Chondrocyte (in vitro differentiated cells): ENCODE results near the gene DUOX1. TPM values are rescaled to one million over a fixed set of nuclear protein-coding genes. Genes with fewer than 3 reads are reported as not detected.

Experiments
- DNase-seq: peaks from one replicate; pipeline ENCODE4 v3.0.0; 2021; ENCODE audit warnings: mixed read lengths, low spot score
- H3K27ac Mint-ChIP-seq: one replicate; pipeline ENCODE4 v1.8.0; 2021; ENCODE audit warnings: mild to moderate bottlenecking, moderate library complexity, mixed read lengths; ENCODE audit not compliant: unreplicated experiment
- H3K27me3 Mint-ChIP-seq: 2 replicates; pipeline ENCODE4 v1.8.0; 2021; ENCODE audit warnings: low read depth, mixed read lengths
- H3K36me3 Mint-ChIP-seq: 2 replicates; pipeline ENCODE4 v1.8.0; 2021; ENCODE audit warnings: low read depth, mixed read lengths
- H3K4me1 Mint-ChIP-seq: 2 replicates; pipeline ENCODE4 v1.8.0; 2021; ENCODE audit warnings: low read depth, mild to moderate bottlenecking, mixed read lengths
- H3K4me3 Mint-ChIP-seq: one replicate; pipeline ENCODE4 v1.8.0; 2021; ENCODE audit warnings: mild to moderate bottlenecking, moderate library complexity, mixed read lengths; ENCODE audit not compliant: unreplicated experiment
- H3K9me3 Mint-ChIP-seq: 2 replicates; pipeline ENCODE4 v1.8.0; 2021; ENCODE audit warnings: low read depth, mixed read lengths
- CTCF ChIP-seq: fragments of 200-600 bp; sonication (generic); IDR thresholded peaks from 2 replicates; pipeline ENCODE4 v1.5.0; 2021; ENCODE audit warnings: antibody characterized with exemption, mild to moderate bottlenecking, moderate library complexity
- total RNA-seq: library from RNA; stranded (reverse); gene quantifications from 3 replicates; pipeline ENCODE4 v1.2.1, GENCODE V29; 2021

Gene DUOX1
- total RNA-seq, 1 donor from 2014 or later: not detected

DNA sequence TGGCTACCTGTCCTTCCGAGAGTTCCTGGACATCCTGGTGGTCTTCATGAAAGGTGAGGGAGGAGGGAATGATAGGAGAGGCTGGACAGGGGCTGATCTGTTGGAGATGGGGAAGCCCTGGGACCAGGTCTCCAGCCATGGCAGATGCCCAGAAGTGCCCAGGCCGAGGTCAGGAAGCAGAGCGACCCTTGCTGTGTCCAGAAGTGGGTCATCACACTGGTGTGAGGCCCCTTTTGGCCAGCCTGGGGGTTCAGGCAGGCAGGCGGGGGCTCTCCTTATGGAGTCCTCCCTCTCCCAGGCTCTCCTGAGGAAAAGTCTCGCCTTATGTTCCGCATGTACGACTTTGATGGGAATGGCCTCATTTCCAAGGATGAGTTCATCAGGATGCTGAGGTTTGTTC is 17.8 kb downstream of the DUOX1 start:
- Mint-ChIP-seq H3K4me3 (no peak overlapping the region), H3K27ac (no peak overlapping the region), H3K4me1 (no peaks in the 10 kb centered on the region), H3K36me3 (peaks cover 6% of the 10 kb centered on the region), H3K27me3 (peaks cover 6% of the 10 kb centered on the region), H3K9me3 (no peaks in the 10 kb centered on the region)
- no peak for TF ChIP-seq CTCF
- DNase-seq: no peak

DNA sequence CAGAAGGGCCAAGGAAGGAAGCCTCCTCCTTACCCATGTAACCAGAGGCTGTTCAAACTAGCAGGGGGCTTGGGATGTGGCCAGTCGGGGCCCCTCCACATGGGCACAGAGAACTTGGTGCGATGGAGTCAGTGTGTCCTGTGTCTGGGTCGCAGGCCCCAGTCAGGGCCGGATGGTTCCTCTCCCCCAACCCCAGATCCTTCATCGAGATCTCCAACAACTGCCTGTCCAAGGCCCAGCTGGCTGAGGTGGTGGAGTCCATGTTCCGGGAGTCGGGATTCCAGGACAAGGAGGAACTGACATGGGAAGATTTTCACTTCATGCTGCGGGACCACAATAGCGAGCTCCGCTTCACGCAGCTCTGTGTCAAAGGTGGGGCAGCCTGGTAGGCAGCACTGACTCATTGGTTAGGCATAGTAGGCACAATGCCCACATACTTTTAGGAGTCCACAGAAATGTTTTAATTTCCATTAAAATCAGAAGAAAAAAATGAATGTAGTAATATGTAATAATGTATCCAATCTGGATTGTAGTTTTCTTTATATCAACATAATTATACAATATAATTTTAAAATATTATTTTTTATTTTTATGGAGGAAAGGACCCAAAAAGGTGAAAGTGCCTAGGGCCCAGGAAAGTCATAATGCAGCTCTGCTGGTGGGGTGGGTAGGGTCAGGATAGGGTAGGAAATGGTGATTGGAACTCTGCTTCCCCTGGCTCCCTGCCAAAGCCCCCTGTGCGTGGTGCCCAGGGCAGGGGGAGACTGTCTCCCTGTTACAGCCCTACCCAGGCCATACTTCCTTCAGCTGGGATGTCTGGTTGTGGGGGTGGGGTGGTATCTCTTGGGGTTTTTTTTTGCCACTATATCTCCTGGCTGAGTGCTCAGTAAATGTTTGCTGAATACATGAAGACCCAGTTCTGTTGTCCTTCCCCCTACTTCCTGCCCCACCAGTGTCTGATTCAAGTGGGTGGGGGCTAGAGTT is 18.6 kb downstream of the DUOX1 start:
- Mint-ChIP-seq H3K4me1 (no peaks in the 10 kb centered on the region), H3K4me3 (no peak overlapping the region), H3K27ac (no peak overlapping the region), H3K9me3 (no peaks in the 10 kb centered on the region), H3K27me3 (peaks cover 6% of the 10 kb centered on the region), H3K36me3 (peaks cover 9% of the 10 kb centered on the region)
- DNase-seq: no peak
- TF ChIP-seq CTCF: no peak

- TF ChIP-seq CTCF: no peak
- Mint-ChIP-seq H3K4me3 (no peak overlapping the region), H3K4me1 (no peaks in the 10 kb centered on the region), H3K36me3 (peaks cover 9% of the 10 kb centered on the region), H3K27me3 (peaks cover 4% of the 10 kb centered on the region), H3K27ac (no peak overlapping the region), H3K9me3 (no peaks in the 10 kb centered on the region)
- no peak for DNase-seq
These were observed 19.3 kb downstream of the DUOX1 start for GRCh38 chr15:45149060-45149459.

DNA sequence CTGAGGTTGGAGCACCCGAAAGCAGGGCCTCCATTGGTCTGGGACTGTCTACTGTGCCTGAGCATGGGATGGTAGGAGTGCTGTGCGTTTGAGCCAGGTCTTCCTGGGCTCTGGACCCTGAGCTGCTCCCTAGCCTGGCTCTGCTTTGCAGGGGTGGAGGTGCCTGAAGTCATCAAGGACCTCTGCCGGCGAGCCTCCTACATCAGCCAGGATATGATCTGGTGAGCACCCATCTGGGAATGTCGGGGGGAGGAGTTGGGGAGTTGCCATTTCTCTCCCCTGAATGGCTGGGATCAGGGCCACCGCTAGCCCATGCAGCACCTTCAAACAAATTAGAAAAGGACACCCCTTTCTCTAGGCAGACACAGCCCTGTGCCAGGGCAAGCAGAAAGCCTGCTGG is 20.7 kb downstream of the DUOX1 start:
- TF ChIP-seq CTCF: no peak
- H3K27me3 Mint-ChIP-seq: peaks cover under 1% of the 10 kb centered on the region
- H3K36me3 Mint-ChIP-seq: peaks cover 9% of the 10 kb centered on the region
- H3K9me3 Mint-ChIP-seq: no peaks in the 10 kb centered on the region
- H3K4me3 Mint-ChIP-seq: no peak overlapping the region
- H3K27ac Mint-ChIP-seq: no peak overlapping the region
- DNase-seq: no peak
- no peaks in the 10 kb centered on the region for H3K4me1 Mint-ChIP-seq

DNA sequence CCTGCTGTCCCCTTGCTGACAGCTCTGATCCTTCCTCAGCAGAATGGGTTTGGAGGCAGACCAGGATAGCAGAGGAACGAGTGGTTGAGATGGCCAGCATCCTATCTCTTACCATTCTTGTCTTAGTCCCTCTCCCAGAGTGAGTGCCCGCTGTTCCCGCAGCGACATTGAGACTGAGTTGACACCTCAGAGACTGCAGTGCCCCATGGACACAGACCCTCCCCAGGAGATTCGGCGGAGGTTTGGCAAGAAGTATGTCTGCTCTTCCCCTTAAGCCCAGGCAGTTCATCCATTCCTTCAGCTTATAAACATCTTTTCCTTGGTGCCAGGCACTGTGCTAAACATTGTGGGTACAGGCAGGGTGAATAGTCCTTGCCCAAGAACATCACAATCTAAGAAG is 21.2 kb downstream of the DUOX1 start:
- no peak for DNase-seq
- Mint-ChIP-seq H3K36me3 (peaks cover 9% of the 10 kb centered on the region), H3K9me3 (no peaks in the 10 kb centered on the region), H3K27me3 (no peaks in the 10 kb centered on the region), H3K4me3 (no peak overlapping the region), H3K4me1 (no peaks in the 10 kb centered on the region), H3K27ac (no peak overlapping the region)
- TF ChIP-seq CTCF: no peak
